Endothelial cell of umbilical vein (primary cell): Measurements from ENCODE around the gene NECTIN2. TPM values are rescaled to one million over a fixed set of nuclear protein-coding genes. Genes with fewer than 3 reads are reported as not detected.

Source experiments
- BruUV-seq: library from RNA; stranded (reverse); fragments of 400-500 nt; replicated peaks from 2 replicates; lab custom pipeline; 2021; lab: Mats Ljungman, UMichigan
- CTCF ChIA-PET: fragments of 300-600, 350-600 bp; sonication (Branson Sonifier 250); formaldehyde crosslinking; loops from one replicate; lab custom pipeline; 2021; ENCODE audit warnings: antibody characterized with exemption, inconsistent platforms; lab: Charles Lee
- POLR2A ChIA-PET: fragments of 300-600, 350-600 bp; sonication (Branson Sonifier 250); formaldehyde crosslinking; loops from one replicate; lab custom pipeline; 2021; ENCODE audit warnings: antibody characterized with exemption, inconsistent platforms; lab: Charles Lee
- DNase-seq: peaks from one replicate; pipeline ENCODE4 v3.0.0-alpha.2; 2011; ENCODE audit warnings: low read depth, low spot score
- FAIRE-seq: peaks from 2 replicates; lab custom pipeline; 2011; peaks lifted over from hg19 to GRCh38; lab: Jason Lieb, UNC
- H2AFZ ChIP-seq: 2 replicates; pipeline ENCODE4 v1.6.0; 2012; ENCODE audit warnings: low read depth, low read length, control low read depth, inconsistent platforms
- H3K27ac ChIP-seq: 2 replicates; pipeline ENCODE4 v1.5.1; 2011; ENCODE audit warnings: low read depth, mild to moderate bottlenecking, control low read depth, low read length, moderate library complexity; ENCODE audit not compliant: insufficient read depth
- H3K27me3 ChIP-seq, 2 experiments: 2 replicates each; pipeline versions ENCODE4 v1.6.0 to v1.6.1; 2011; ENCODE audit warnings: low read length in 2 of 2, mixed read lengths in 1 of 2; ENCODE audit not compliant: control insufficient read depth in 2 of 2, insufficient read depth in 2 of 2
- H3K36me3 ChIP-seq, 2 experiments: 2 replicates in 1 of 2; 3 replicates in 1 of 2; pipeline ENCODE4 v1.5.1; 2011; ENCODE audit warnings: low read length in 2 of 2, mild to moderate bottlenecking in 1 of 2, moderate library complexity in 1 of 2; ENCODE audit not compliant: control insufficient read depth in 2 of 2, insufficient read depth in 2 of 2; ENCODE audit errors: extremely low read depth in 1 of 2
- H3K4me1 ChIP-seq: 3 replicates; pipeline ENCODE4 v1.5.1; 2011; ENCODE audit warnings: mild to moderate bottlenecking, low read length; ENCODE audit not compliant: control insufficient read depth, insufficient read depth; ENCODE audit errors: extremely low read depth
- H3K4me2 ChIP-seq: 2 replicates; pipeline ENCODE4 v1.6.1; 2011; ENCODE audit warnings: low read length, control low read depth, mixed read lengths; ENCODE audit not compliant: insufficient read depth
- H3K4me3 ChIP-seq, 3 experiments: fragments of 200-600 bp in 1 of 3; sonication (generic), shearing (Covaris generic) in 1 of 3; replicated peaks in 1 of 3; 2 replicates each; pipeline ENCODE4 v1.5.1; 2011 to 2016; ENCODE audit warnings: control low read depth in 3 of 3, low read length in 3 of 3, mild to moderate bottlenecking in 2 of 3, inconsistent platforms in 1 of 3, low read depth in 1 of 3, moderate library complexity in 1 of 3; ENCODE audit not compliant: insufficient read depth in 1 of 3
- H3K79me2 ChIP-seq: 2 replicates; pipeline ENCODE4 v1.6.0; 2012; ENCODE audit warnings: low read length, inconsistent platforms; ENCODE audit not compliant: control insufficient read depth, insufficient read depth
- H3K9ac ChIP-seq: replicated peaks from 2 replicates; pipeline ENCODE3; 2011; ENCODE audit warnings: low read length, control low read depth; ENCODE audit not compliant: insufficient read depth; ENCODE audit errors: extremely low read depth
- H3K9me1 ChIP-seq: replicated peaks from 3 replicates; pipeline ENCODE4 v1.6.0; 2011; ENCODE audit warnings: mild to moderate bottlenecking, low read length; ENCODE audit not compliant: control insufficient read depth, insufficient read depth; ENCODE audit errors: extremely low read depth
- H3K9me3 ChIP-seq: replicated peaks from 2 replicates; pipeline ENCODE4 v1.5.1; 2012; ENCODE audit warnings: low read length, inconsistent platforms; ENCODE audit not compliant: control insufficient read depth, insufficient read depth
- H4K20me1 ChIP-seq: replicated peaks from 2 replicates; pipeline ENCODE3; 2011; ENCODE audit warnings: mild to moderate bottlenecking, low read length; ENCODE audit not compliant: control insufficient read depth, insufficient read depth; ENCODE audit errors: extremely low read depth
- CTCF ChIP-seq, 2 donors: IDR thresholded peaks; 1 replicate in 1 of 2; 2 replicates in 1 of 2; pipeline ENCODE4 v1.5.1; 2011; ENCODE audit warnings: low read length in 2 of 2, mild to moderate bottlenecking in 2 of 2, moderate library complexity in 2 of 2, control low read depth in 1 of 2, inconsistent platforms in 1 of 2, low read depth in 1 of 2; ENCODE audit not compliant: insufficient read depth in 1 of 2; ENCODE audit errors: extremely low read depth in 1 of 2
- EZH2 ChIP-seq: IDR thresholded peaks from 2 replicates; pipeline ENCODE4 v1.6.1; 2012; ENCODE audit warnings: borderline replicate concordance, low read depth, mild to moderate bottlenecking, moderate library complexity, low read length, inconsistent platforms; ENCODE audit not compliant: severe bottlenecking
- FOS ChIP-seq: IDR thresholded peaks from 2 replicates; pipeline ENCODE4 v1.6.1; 2011; ENCODE audit warnings: mild to moderate bottlenecking, low read length, moderate library complexity, borderline replicate concordance; ENCODE audit not compliant: insufficient read depth
- GATA2 ChIP-seq: IDR thresholded peaks from 2 replicates; pipeline ENCODE4 v1.7.0; 2011; ENCODE audit warnings: low read depth, mild to moderate bottlenecking, moderate library complexity, mixed read lengths, low read length; ENCODE audit not compliant: insufficient read length, insufficient read depth
- JUN ChIP-seq: IDR thresholded peaks from 2 replicates; pipeline ENCODE4 v1.6.1; 2011; ENCODE audit warnings: borderline replicate concordance, low read depth; ENCODE audit not compliant: insufficient read length, insufficient read depth
- MYC ChIP-seq: IDR thresholded peaks from one replicate; pipeline ENCODE4 v1.6.1; 2011; ENCODE audit warnings: mild to moderate bottlenecking, low read depth, low read length
- POLR2A ChIP-seq: IDR thresholded peaks from 2 replicates; pipeline ENCODE4 v1.6.1; 2012; ENCODE audit warnings: low read depth, mild to moderate bottlenecking, control low read depth, low read length
- POLR2AphosphoS5 ChIP-seq: IDR thresholded peaks from 2 replicates; pipeline ENCODE4 v1.6.1; 2012; ENCODE audit warnings: low read depth, mild to moderate bottlenecking, control low read depth, low read length, moderate library complexity; ENCODE audit not compliant: insufficient read depth
- dilution Hi-C: fragments of 300-500 bp; cut with MboI; formaldehyde crosslinking; loops from one replicate; pipeline ENCODE4 v1.15.0; 2019; ENCODE audit warnings: low sequenced_read_pairs; ENCODE audit not compliant: extremely low pct_ligation_motif_present
- intact Hi-C: fragments of 100-400 bp; cut with micrococcal nuclease; formaldehyde crosslinking; loops from one replicate; pipeline ENCODE4 v1.10.0; 2022
- polyA plus RNA-seq, 4 experiments: library from polyadenylated mRNA; depleted of rRNA in 3 of 4; stranded (reverse) in 3 of 4; unstranded in 1 of 4; fragments of >200 nt; gene quantifications; 2 replicates each; pipeline versions ENCODE4 v1.2.1 to v1.2.3, GENCODE V29; 2011 to 2012; ENCODE audit warnings: missing spikeins in 1 of 4
- total RNA-seq: library from RNA; stranded (reverse); gene quantifications from 2 replicates; pipeline ENCODE4 v1.2.3, GENCODE V29; 2021
- TF ChIP-seq, protein P1 (sequence below): IDR thresholded peaks from 2 replicates; pipeline ENCODE4 v1.6.1; 2011; ENCODE audit not compliant: insufficient read depth, insufficient read length

Gene NECTIN2
- total and polyA plus RNA-seq, 2 donors (not counting 3 experiments of a cell fraction or from before 2014, with no cell fraction given) = 211 to 238 TPM

DNA sequence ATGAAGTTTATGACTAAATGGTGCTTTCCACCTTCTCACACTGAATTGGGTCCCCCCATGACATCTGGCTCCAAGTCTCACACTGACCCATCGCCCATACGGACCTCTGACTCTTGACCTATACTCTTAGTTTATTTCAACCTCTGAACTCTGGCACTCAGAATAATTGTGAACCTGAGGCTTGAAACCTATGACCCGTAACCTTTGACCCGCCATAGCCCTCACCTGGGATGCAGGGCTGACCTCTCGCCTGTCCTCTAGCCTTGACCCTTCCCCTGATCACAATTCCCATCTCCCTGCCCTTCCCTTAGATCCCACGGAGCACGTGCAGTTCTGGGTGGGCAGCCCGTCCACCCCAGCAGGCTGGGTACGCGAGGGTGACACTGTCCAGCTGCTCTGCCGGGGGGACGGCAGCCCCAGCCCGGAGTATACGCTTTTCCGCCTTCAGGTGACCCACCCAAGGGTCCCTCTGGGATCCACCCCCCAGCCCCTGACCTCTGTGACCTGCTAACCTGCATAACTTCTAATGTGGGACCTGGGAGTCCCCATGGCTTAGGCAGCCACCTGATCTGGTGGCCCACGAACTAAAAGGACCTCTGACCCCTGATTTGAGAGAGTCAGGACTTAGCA, 32.1 kb upstream of the NECTIN2 start:
- intact Hi-C loops (no loop called here), dilution Hi-C loops (no loop called here)
- BruUV-seq = no TSS peak
- TF ChIP-seq CTCF (IDR thresholded peaks at IDR 0.05; ENCODE audit: extremely low read depth in 1 of 2, insufficient read depth in 1 of 2, low read depth in 1 of 2, low read length in 2 of 2) (no peak), MYC (no peak), FOS (no peak), GATA2 (no peak), POLR2A (no peak), POLR2AphosphoS5 (no peak), JUN (no peak), EZH2 (no peak)
- TF ChIP-seq, protein P1, sequence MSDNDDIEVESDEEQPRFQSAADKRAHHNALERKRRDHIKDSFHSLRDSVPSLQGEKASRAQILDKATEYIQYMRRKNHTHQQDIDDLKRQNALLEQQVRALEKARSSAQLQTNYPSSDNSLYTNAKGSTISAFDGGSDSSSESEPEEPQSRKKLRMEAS = no peak
- H3K9ac ChIP-seq = no peak overlapping the region
- no peak for DNase-seq
- H2AFZ ChIP-seq = no peak overlapping the region
- POLR2A ChIA-PET = no interaction called here
- H3K9me1 ChIP-seq = no peaks in the 10 kb centered on the region
- H3K36me3 ChIP-seq = peaks cover 2 to 5% of the 10 kb centered on the region in 2 experiments
- no peaks in the 10 kb centered on the region for H3K9me3 ChIP-seq
- H3K4me1 ChIP-seq = peaks cover 6% of the 10 kb centered on the region
- no peaks in the 10 kb centered on the region for H3K79me2 ChIP-seq
- no peaks in the 10 kb centered on the region for H4K20me1 ChIP-seq
- H3K4me3 ChIP-seq = no peak overlapping the region
- no peaks in the 10 kb centered on the region for H3K27me3 ChIP-seq
- CTCF ChIA-PET = no interaction called here
- no peak for FAIRE-seq
- no peak overlapping the region for H3K27ac ChIP-seq
- H3K4me2 ChIP-seq = no peak overlapping the region
